HS-27A (cell line): ENCODE data around the gene REXO1.
"Not testable (repeated sequence)": the region's sequence is repeated elsewhere in the genome, so short reads cannot be mapped to it uniquely, and the experiment has no call there.

Experiments used
- DNase-seq: peaks from one replicate; pipeline ENCODE4 v3.0.0-alpha.2; 2012; ENCODE audit warnings: low read depth, missing footprints

REXO1 gene

GRCh38 chr19:1813192-1814182 is 34.8 kb downstream of the REXO1 start:
- no peak for DNase-seq

- peak; percentile 78 for DNase-seq
Observed at GRCh38 chr19:1812426-1813191, 35.7 kb downstream of the REXO1 start.

DNA sequence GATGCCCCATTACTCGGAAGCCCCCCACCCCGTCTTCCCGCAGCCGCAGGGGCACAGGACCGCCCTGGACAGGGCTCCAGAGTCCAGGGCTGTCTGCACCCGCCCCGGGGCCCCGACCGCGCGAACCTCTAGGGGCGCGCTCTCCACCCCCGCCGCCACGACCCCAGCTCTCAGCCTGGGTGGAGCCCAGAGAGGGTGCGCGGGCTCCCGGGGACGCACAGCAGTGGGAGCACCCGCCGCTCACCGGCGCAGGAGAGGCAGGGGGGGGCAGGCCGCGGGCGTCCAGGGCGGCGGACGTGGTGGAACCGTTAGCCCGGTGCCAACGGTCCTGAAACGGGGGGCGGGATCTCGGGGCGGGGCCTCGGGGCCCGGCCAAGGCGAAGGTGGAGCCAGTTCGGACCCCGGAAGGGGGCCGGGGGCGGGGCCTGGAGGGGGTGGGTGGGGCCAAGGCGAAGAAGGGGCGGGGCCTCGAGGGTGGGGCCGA is 36.3 kb downstream of the REXO1 start, which contains the start of gene ATP8B3:
TSS of gene ATP8B3 (minus strand) at position 335 of the 484 bp plus-strand sequence. CDS start 540 bp downstream, outside the sequence.
- DNase-seq, result no peak

DNA sequence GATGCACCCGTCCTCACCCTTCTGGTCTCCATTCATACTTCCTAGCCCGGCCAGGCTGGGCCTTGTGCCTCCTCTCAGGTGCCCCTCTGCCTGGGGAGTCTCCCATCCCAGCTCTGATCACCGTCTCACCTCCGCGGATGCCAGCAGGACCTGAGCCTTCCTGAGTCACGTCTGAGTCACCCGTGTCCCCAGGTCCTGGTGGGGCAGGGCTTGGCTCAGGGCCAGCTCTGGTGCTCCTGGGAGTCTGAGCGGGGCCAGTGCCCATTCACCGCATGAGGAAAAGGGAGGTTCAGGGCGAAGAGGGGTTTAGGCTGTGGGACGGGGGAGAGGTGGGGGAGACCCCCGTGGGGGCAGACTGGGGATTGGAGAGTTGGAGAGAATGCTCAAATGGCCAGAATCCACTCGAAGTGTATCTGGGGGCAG is 36.8 kb downstream of the REXO1 start:
- no peak for DNase-seq

- no peak for DNase-seq
Observed at GRCh38 chr19:1810439-1811160, 37.7 kb downstream of the REXO1 start.

GRCh38 chr19:1809678-1810077 is 38.6 kb downstream of the REXO1 start:
- DNase-seq, result no peak

GRCh38 chr19:1808395-1808731 is 39.9 kb downstream of the REXO1 start:
- DNase-seq, result no peak

GRCh38 chr19:1807695-1808394 is 40.4 kb downstream of the REXO1 start:
- no peak for DNase-seq

GRCh38 chr19:1807030-1807694 is 41.1 kb downstream of the REXO1 start:
- no peak for DNase-seq

DNA sequence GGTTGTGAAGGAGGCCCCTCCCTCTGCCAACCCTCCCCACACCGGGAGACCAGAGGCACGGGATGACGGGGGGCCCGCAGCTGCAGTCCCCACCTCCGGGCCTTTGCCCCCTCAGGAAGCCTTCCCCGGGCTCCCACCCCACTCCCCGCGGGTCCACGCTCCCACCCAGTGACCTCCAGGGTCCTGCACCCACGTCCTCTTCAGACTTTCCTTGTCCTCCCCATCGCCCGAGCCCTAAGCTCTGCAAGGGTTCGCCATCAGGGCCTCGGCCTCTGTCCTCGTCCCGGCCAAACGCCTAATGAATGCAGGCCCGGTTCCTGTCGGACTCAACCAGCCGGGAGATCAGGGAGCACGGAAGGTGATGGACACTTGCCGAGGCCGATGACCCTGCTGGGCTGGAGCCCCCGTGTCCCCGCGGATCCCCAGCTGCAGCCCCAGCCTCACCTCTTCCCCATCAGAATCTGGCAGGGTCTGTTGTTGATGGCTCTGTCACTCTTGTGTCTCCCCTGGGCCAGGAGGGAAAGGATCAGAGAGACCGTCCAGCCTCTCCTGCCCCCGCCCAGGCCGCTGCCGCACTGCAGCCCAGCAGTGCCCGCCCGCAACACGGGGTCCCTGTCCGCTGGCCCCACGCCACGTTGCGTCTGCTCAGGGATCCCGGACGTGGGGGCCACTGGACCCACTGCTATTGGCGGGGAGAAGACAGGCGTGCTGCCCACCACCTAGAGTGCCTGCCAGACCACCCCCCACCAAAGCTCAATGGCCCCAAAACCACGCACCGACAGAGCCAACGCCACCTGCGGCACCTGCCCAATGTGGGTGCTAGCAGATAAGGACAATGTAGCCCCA is 41.9 kb downstream of the REXO1 start:
- DNase-seq, result no peak

DNA sequence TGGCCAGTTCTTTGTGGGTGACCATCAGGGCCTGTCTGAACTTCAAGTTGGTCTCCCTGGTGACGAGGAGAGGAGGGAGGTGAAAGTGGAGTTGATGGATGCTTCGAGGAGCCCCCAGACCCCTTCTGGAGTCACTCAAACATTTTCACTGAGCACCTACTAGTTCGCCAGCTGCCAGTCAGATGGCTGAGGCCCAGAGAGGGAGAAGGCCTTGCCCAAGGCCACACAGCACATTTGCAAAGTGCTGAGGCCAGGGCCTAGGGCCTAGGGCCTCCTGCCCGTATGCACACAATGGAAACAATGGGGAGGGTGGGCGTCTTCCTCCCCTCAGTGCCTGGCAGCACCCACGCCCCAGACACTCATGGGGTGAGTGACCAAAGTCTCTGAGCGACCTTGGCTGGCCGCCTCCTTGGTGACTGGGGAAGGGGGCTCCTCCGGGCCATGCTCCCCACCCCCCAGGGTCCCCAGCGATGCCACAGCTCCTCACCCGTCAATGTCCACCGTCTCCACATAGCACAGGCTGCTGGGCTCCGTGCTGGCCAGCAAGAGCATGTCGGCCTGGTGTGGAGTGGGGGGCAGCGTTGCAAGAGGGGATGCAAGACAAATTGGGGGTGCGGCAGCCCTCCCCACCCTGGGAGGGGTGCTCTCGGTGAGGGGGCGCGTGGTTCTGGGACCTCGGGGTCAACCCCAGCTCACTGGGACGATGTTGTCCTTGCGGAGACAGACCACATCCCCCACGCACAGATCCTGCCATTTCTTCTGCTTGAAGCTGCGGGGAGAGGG is 42.7 kb downstream of the REXO1 start:
- no peak for DNase-seq

DNA sequence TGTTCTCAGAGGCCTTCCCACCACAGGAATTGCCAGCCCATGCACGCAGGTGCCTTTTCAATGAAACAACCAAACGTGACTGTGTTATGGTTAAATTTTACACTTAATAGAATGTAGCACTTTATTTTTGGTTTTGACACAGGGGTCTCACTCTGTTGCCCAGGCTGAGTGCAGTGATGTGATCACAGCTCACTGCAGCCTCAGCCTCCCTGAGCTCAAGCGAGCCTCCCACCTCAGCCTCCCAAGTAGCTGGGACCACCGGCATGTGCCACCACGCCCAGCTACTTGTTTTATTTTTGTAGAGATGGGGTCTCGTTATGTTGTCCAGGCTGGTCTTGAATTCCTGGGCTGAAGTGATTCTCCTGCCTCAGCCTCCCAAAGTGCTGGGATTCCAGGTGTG is 43.4 kb downstream of the REXO1 start:
- no peak for DNase-seq

DNA sequence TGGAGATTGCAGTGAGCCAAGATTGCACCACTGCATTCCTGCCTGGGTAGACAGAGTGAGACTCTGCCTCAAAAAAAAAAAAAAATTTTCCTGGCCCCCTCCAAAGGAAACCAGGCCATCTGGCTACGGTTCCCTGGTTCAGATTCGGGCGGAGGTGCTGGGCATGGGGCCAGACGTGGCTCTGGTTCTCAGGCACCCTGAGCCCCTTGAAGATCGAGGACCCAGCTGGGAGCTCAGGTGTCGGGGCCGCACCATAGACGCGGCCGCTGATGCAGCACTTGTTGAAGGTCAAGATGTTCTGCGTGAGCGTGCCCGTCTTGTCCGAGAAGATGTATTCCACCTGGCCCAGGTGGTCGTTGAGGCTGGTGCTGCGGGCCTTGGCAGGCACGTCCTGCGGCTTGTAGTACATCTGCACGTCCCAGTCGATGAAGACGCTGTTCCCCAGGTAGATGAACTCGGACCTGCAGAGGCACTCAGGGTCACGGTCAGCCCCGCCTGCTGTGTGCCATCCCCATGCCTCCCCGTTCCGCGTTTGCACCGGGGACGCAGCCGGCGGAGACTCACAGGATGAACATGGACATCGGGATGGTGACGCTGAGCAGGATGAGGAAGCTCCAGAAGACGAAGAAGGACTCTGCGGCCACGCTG is 48.5 kb downstream of the REXO1 start:
- no peak for DNase-seq

DNA sequence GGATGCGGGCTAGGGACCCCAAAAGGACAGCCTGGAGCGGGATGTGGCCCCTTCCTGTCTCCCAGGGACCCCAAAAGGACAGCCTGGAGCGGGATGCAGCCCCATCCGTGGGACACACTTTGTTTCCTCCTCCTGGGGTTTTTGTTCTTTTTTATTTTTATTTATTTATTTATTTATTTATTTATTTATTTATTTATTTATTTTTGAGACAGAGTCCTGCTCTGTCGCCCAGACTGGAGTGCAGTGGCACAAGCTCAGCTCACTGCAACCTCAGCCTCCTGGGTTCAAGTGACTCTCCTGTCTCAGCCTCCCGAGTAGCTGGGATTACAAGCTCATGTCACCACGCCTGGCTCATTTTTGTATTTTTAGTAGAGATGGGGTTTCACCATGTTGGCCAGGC is 51.0 kb downstream of the REXO1 start:
- DNase-seq, result not testable (repeated sequence)

DNA sequence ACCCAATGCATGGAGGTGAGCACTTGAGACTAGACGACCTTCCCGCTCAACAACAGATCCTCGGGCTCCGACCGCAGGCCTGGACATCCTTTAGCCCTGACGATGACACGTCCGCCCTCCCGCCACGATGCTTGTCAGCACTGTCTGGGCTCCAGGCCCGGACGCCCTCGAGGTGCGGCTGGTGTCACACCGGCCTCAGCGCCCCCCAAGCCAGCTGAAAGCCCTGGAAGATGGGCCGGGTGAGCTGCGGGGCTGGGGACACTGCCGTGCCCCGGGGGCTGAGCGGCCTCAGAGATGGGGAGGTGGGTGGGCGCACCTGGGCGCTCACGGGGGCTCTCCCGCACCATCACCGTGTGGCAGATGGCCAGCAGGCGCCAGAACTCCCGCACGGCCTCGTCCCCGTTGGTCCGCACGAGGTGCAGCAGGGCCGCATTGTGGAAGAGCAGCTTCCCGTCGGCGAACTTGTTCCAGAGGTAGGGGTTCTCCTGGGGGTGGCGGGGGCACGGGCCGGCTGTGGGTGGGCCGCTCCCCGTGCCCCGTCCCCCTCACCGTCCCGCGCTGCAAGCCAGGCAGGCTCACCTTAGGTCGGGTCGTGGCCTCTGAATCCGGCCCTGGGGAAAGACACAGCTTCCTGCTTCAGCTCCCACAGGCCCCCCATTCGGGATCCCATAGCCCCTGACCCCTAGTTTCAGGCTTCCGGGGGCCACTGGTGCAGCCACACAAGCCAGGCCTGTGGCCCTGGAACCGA is 51.7 kb downstream of the REXO1 start:
- DNase-seq, result no peak

GRCh38 chr19:1794424-1795172 is 53.7 kb downstream of the REXO1 start:
- no peak for DNase-seq

DNA sequence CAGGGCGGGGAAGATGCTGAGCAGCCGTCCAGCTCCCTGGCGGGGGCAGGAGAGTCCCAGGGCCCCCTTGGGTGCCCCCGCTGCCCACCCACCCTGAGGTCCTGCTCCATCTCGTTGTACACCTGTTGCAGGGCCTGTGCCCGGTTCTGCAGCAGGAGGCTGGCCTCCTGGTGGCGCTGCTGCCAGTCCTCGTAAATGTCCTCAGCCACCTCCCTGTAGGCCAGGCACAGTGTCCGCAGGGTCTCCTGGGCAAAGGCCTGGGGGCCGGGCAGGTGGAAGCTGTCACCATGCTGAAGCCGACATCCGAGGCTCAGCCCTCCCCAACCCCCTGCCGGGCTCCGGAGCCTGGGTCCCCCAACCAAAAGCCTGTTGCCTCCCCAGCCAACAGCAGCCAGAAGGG is 56.4 kb downstream of the REXO1 start:
- no peak for DNase-seq
